ENCODE data around the gene SHANK1.
"Not testable (repeated sequence)": the region's sequence is repeated elsewhere in the genome, so short reads cannot be mapped to it uniquely, and the experiment has no call there.

SHANK1 gene

GRCh38 chr19:50719566-50719965 lies at the start of gene SHANK1:
SHANK1 (minus strand) TSS chr19:50719802; CDS start chr19:50716919, 2,883 bp downstream.
- DNase-seq (ENCODE audit: low read depth, low spot score), result no peak

- no peak for DNase-seq (ENCODE audit: low read depth, low spot score)
Observed at GRCh38 chr19:50768277-50768676, 48.7 kb upstream of the SHANK1 start.

GRCh38 chr19:50767263-50767662 lies 47.7 kb upstream of the SHANK1 start:
- not testable (repeated sequence) for DNase-seq (ENCODE audit: low read depth, low spot score)

GRCh38 chr19:50766746-50767145 lies 47.1 kb upstream of the SHANK1 start:
- DNase-seq (ENCODE audit: low read depth, low spot score), result not testable (repeated sequence)

- DNase-seq (ENCODE audit: low read depth, low spot score), result no peak
Observed at GRCh38 chr19:50764409-50764808, 44.8 kb upstream of the SHANK1 start.

- DNase-seq (ENCODE audit: low read depth, low spot score), result not testable (repeated sequence)
Observed at GRCh38 chr19:50763521-50763920, 43.9 kb upstream of the SHANK1 start.

GRCh38 chr19:50761501-50761900 lies 41.9 kb upstream of the SHANK1 start:
- not testable (repeated sequence) for DNase-seq (ENCODE audit: low read depth, low spot score)

- DNase-seq (ENCODE audit: low read depth, low spot score), result no peak
Observed at GRCh38 chr19:50759886-50760285, 40.3 kb upstream of the SHANK1 start.

- not testable (repeated sequence) for DNase-seq (ENCODE audit: low read depth, low spot score)
Observed at GRCh38 chr19:50759076-50759475, 39.5 kb upstream of the SHANK1 start.

GRCh38 chr19:50757624-50758023 lies 38.0 kb upstream of the SHANK1 start:
- not testable (repeated sequence) for DNase-seq (ENCODE audit: low read depth, low spot score)

- DNase-seq (ENCODE audit: low read depth, low spot score), result not testable (repeated sequence)
Observed at GRCh38 chr19:50756244-50756643, 36.6 kb upstream of the SHANK1 start.

GRCh38 chr19:50753879-50754278 lies 34.3 kb upstream of the SHANK1 start:
- DNase-seq (ENCODE audit: low read depth, low spot score), result no peak

- no peak for DNase-seq (ENCODE audit: low read depth, low spot score)
Observed at GRCh38 chr19:50750010-50750409, 30.4 kb upstream of the SHANK1 start.

GRCh38 chr19:50749490-50749889 lies 29.9 kb upstream of the SHANK1 start:
- no peak for DNase-seq (ENCODE audit: low read depth, low spot score)

- not testable (repeated sequence) for DNase-seq (ENCODE audit: low read depth, low spot score)
Observed at GRCh38 chr19:50747141-50747540, 27.5 kb upstream of the SHANK1 start.

- no peak for DNase-seq (ENCODE audit: low read depth, low spot score)
Observed at GRCh38 chr19:50745221-50745620, 25.6 kb upstream of the SHANK1 start.

- no peak for DNase-seq (ENCODE audit: low read depth, low spot score)
Observed at GRCh38 chr19:50743537-50743936, 23.9 kb upstream of the SHANK1 start.

GRCh38 chr19:50741179-50741933 lies 21.8 kb upstream of the SHANK1 start:
- DNase-seq (ENCODE audit: low read depth, low spot score), result no peak

- no peak for DNase-seq (ENCODE audit: low read depth, low spot score)
Observed at GRCh38 chr19:50739914-50740426, 20.4 kb upstream of the SHANK1 start.

GRCh38 chr19:50739132-50739913 lies 19.7 kb upstream of the SHANK1 start:
- DNase-seq (ENCODE audit: low read depth, low spot score), result no peak

GRCh38 chr19:50736338-50736737 lies 16.7 kb upstream of the SHANK1 start:
- DNase-seq (ENCODE audit: low read depth, low spot score), result no peak

- no peak for DNase-seq (ENCODE audit: low read depth, low spot score)
Observed at GRCh38 chr19:50735869-50736268, 16.3 kb upstream of the SHANK1 start.

GRCh38 chr19:50729894-50730293 lies 10.3 kb upstream of the SHANK1 start:
- DNase-seq (ENCODE audit: low read depth, low spot score), result no peak
